Smooth muscle cell (in vitro differentiated cells): ENCODE measurements around the gene ZNF594. TPM values are rescaled to one million over a fixed set of nuclear protein-coding genes. Genes with fewer than 3 reads are reported as not detected.
"Not testable (repeated sequence)": the region's sequence is repeated elsewhere in the genome, so short reads cannot be mapped to it uniquely, and the experiment has no call there.

Source experiments
- DNase-seq: peaks from one replicate; lab custom pipeline; 2025; ENCODE audit not compliant: unreplicated experiment; lab: John Stamatoyannopoulos, UW
- H2AFZ ChIP-seq: fragments of 200-600 bp; sonication (generic); 2 replicates; pipeline ENCODE4 v1.6.0; 2016; ENCODE audit warnings: antibody characterized with exemption, low read depth, mild to moderate bottlenecking
- H3F3A ChIP-seq: fragments of 200-600 bp; sonication (generic); 2 replicates; pipeline ENCODE4 v1.6.0; 2017; ENCODE audit warnings: antibody characterized with exemption, low read depth
- H3K27ac ChIP-seq: fragments of 200-600 bp; sonication (generic); 2 replicates; pipeline ENCODE4 v1.5.1; 2016; ENCODE audit warnings: low read depth, mild to moderate bottlenecking
- H3K27me3 ChIP-seq: fragments of 200-600 bp; sonication (generic); 2 replicates; pipeline ENCODE4 v1.6.1; 2016; ENCODE audit warnings: low read depth, mild to moderate bottlenecking
- H3K36me3 ChIP-seq: fragments of 200-600 bp; sonication (generic); 2 replicates; pipeline ENCODE4 v1.5.1; 2016; ENCODE audit warnings: low read depth
- H3K4me1 ChIP-seq: fragments of 200-600 bp; sonication (generic); 2 replicates; pipeline ENCODE4 v1.5.1; 2016; ENCODE audit warnings: low read depth
- H3K4me2 ChIP-seq: fragments of 200-600 bp; sonication (generic); 2 replicates; pipeline ENCODE4 v1.6.0; 2016; ENCODE audit warnings: mild to moderate bottlenecking
- H3K4me3 ChIP-seq: fragments of 200-600 bp; sonication (generic); 2 replicates; pipeline ENCODE4 v1.5.1; 2016; ENCODE audit warnings: mild to moderate bottlenecking
- H3K79me2 ChIP-seq: fragments of 200-600 bp; sonication (generic); 2 replicates; pipeline ENCODE4 v1.6.0; 2016; ENCODE audit warnings: low read depth, mild to moderate bottlenecking
- H3K9ac ChIP-seq: fragments of 200-600 bp; sonication (generic); 2 replicates; pipeline ENCODE4 v1.6.0; 2016; ENCODE audit warnings: low read depth
- H3K9me3 ChIP-seq: fragments of 200-600 bp; sonication (generic); replicated peaks from 2 replicates; pipeline ENCODE4 v1.5.1; 2016; ENCODE audit warnings: low read depth
- H4K20me1 ChIP-seq: fragments of 200-600 bp; sonication (generic); 2 replicates; pipeline ENCODE4 v1.6.0; 2016; ENCODE audit warnings: low read depth
- WGBS: methylation state at CpG from one replicate; pipeline ENCODE4 v1.1.7; 2016; ENCODE audit warnings: low lambda C conversion rate; 5-methylcytosine and 5-hydroxymethylcytosine counted together
- polyA plus RNA-seq: library from polyadenylated mRNA; unstranded; fragments of >200 nt; fragmentation: Nextera tagmentation; extraction: Ambion mirVana; gene quantifications from 2 replicates; pipeline ENCODE4 v1.2.1, GENCODE V29; 2016
- total RNA-seq: library from RNA; depleted of rRNA; stranded (reverse); fragments of >200 nt; gene quantifications from 2 replicates; pipeline ENCODE4 v1.2.3, GENCODE V29; 2014
- TF ChIP-seq, protein P1 (sequence below): fragments of 200-600 bp; sonication (generic); IDR thresholded peaks from 2 replicates; pipeline ENCODE4 v1.5.1; 2017; ENCODE audit warnings: borderline replicate concordance, mild to moderate bottlenecking, antibody characterized with exemption; ENCODE audit not compliant: insufficient read depth, poor library complexity, severe bottlenecking

The ZNF594 gene
- total and polyA plus RNA-seq, 2 experiments from 2014 or later = 1.00 to 2.7 TPM

GRCh38 chr17:5219536-5219935, 27.9 kb upstream of the ZNF594 start:
- no peak for DNase-seq
- WGBS = 69% methylated on average over 6 of the region's 6 CpGs
- H3K9ac ChIP-seq = no peak overlapping the region
- no peak overlapping the region for H3K27ac ChIP-seq
- no peak overlapping the region for H3K4me3 ChIP-seq
- H3K79me2 ChIP-seq = no peaks in the 10 kb centered on the region
- no peaks in the 10 kb centered on the region for H3K27me3 ChIP-seq
- no peaks in the 10 kb centered on the region for H4K20me1 ChIP-seq
- H2AFZ ChIP-seq = no peak overlapping the region
- H3F3A ChIP-seq = no peaks in the 10 kb centered on the region
- TF ChIP-seq, protein P1, sequence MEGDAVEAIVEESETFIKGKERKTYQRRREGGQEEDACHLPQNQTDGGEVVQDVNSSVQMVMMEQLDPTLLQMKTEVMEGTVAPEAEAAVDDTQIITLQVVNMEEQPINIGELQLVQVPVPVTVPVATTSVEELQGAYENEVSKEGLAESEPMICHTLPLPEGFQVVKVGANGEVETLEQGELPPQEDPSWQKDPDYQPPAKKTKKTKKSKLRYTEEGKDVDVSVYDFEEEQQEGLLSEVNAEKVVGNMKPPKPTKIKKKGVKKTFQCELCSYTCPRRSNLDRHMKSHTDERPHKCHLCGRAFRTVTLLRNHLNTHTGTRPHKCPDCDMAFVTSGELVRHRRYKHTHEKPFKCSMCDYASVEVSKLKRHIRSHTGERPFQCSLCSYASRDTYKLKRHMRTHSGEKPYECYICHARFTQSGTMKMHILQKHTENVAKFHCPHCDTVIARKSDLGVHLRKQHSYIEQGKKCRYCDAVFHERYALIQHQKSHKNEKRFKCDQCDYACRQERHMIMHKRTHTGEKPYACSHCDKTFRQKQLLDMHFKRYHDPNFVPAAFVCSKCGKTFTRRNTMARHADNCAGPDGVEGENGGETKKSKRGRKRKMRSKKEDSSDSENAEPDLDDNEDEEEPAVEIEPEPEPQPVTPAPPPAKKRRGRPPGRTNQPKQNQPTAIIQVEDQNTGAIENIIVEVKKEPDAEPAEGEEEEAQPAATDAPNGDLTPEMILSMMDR = no peak
- H3K36me3 ChIP-seq = no peaks in the 10 kb centered on the region
- no peak overlapping the region for H3K4me2 ChIP-seq
- H3K9me3 ChIP-seq = no peaks in the 10 kb centered on the region
- no peaks in the 10 kb centered on the region for H3K4me1 ChIP-seq

- not testable (repeated sequence) for H3K9ac ChIP-seq, H3K4me3 ChIP-seq, H3K4me1 ChIP-seq, H3K36me3 ChIP-seq, H3K9me3 ChIP-seq, H3K27ac ChIP-seq, H4K20me1 ChIP-seq, H3K4me2 ChIP-seq, H2AFZ ChIP-seq, H3K27me3 ChIP-seq, H3F3A ChIP-seq, DNase-seq, H3K79me2 ChIP-seq
- 99% methylated on average over 3 of the region's 5 CpGs for WGBS
Measured at GRCh38 chr17:5217562-5217961, 25.9 kb upstream of the ZNF594 start.

DNA sequence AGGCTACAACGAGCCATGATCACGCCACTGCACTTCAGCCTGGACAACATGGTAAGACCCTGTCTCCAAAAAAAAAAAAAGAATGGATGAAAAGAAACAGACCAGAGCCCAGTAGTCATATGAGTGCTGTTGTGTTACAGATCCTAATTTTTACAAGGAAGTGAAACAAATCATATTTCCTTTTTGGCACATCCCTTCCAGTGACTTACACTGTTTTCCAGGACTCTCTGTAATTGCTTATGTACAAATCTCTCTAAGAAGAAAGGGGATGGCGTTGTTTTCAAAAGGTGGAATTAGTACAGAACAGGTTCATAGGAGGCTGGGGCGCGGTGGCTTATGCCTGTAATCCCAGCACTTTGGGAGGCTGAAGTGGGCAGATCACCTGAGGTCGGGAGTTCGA, 19.8 kb upstream of the ZNF594 start:
- Histone ChIP-seq H3K27me3 (no peaks in the 10 kb centered on the region), H3K4me2 (no peak overlapping the region), H3K4me3 (no peak overlapping the region), H3K4me1 (no peaks in the 10 kb centered on the region), H2AFZ (no peak overlapping the region), H3F3A (no peaks in the 10 kb centered on the region), H4K20me1 (no peaks in the 10 kb centered on the region), H3K9me3 (no peaks in the 10 kb centered on the region), H3K27ac (no peak overlapping the region), H3K36me3 (no peaks in the 10 kb centered on the region), H3K79me2 (no peaks in the 10 kb centered on the region), H3K9ac (no peak overlapping the region)
- 92% methylated on average over 7 of the region's 7 CpGs for WGBS
- TF ChIP-seq, protein P1 = no peak
- DNase-seq = no peak

GRCh38 chr17:5210614-5211252, 19.1 kb upstream of the ZNF594 start:
- Histone ChIP-seq H3K27ac (no peak overlapping the region), H3K4me3 (no peak overlapping the region), H3K9ac (no peak overlapping the region), H3K36me3 (no peaks in the 10 kb centered on the region), H2AFZ (no peak overlapping the region), H3K27me3 (no peaks in the 10 kb centered on the region), H3K79me2 (no peaks in the 10 kb centered on the region), H3K4me1 (no peaks in the 10 kb centered on the region), H3K4me2 (no peak overlapping the region), H3F3A (no peaks in the 10 kb centered on the region), H3K9me3 (no peaks in the 10 kb centered on the region), H4K20me1 (no peaks in the 10 kb centered on the region)
- no peak for DNase-seq
- 81% methylated on average over 8 of the region's 8 CpGs for WGBS
- TF ChIP-seq, protein P1 = no peak
